Metanephros (tissue), 2 donors: ENCODE data around the gene CPEB3. TPM values are rescaled to one million over a fixed set of nuclear protein-coding genes. Genes with fewer than 3 reads are reported as not detected.

Experiments used
- small RNA-seq: library from RNA; depleted of rRNA; stranded (forward); fragments of <200 nt; gene quantifications from one replicate; pipeline ENCODE3, GENCODE V24; 2014; ENCODE audit warnings: low replicate concordance
- total RNA-seq: library from RNA; depleted of rRNA; stranded (reverse); fragments of >200 nt; gene quantifications from one replicate; pipeline ENCODE4 v1.2.3, GENCODE V29; 2014

Gene CPEB3
- 4.8 TPM for total RNA-seq

DNA sequence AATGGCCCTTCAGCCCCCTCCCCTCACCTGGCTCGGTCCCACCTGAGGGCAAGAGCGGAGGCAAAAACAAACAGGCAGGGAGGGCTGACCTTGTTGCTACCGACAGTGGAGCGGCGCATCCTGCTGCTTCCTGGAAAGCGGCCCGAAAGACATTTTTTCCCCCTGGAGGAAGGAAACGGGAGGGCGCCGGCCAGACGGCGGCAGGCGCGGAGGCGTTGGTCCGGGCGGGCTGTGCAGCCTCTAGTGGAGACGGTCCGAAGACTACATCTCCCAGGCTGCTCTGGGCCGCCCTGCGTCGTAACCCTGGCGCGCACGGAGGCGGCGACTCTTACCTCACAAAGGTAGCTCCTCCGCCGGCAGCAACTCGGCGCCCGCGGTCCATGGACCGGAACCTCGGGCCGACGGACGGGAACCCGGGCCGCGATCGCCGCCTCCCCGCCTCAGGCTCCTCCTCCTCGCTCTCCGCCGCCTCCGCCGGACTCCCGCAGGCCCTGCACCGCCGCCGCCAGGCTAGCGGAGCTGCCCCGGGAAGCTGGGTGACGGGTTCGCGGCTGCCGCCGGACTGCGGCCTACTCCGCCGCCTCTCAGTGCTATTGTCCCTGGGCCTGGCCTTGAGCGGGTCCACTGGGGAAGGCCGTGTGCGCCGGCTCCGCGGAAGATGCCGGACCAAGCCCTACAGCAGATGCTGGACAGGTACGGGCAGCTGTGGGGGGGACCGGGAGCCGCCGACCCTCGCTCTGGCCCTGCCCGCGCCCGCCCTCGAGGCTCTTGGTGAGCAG, at the start of gene CPEB3, which contains the start of gene MARCHF5:
Gene CPEB3 (minus strand): TSS at position 242 of the 779 bp plus-strand sequence. CDS start 50,728 bp downstream, outside the sequence.
Gene MARCHF5 (plus strand): TSS at position 331 of the 779 bp plus-strand sequence. CDS start 328 bp downstream, at position 659.

Small RNAs within 50 kb of the gene (small RNA-seq; reads per million reads assigned to genes)
- not detected for gene RF00019
- gene RF00402: not detected
- not detected for gene RF00622
- gene RNY3P12: not detected

Other genes starting within 250 kb of the CPEB3 start
- gene MARCHF5, start 89 bp upstream of the CPEB3 start, total RNA-seq: 24.9 TPM